NOMO-1 treated with DMSO at 0.1 percent for 48 hours (cell line): Measurements from ENCODE around the gene GRIK5.

Experiments used
- DNase-seq: peaks from one replicate; lab custom pipeline; 2025; ENCODE audit not compliant: unreplicated experiment; lab: John Stamatoyannopoulos, UW

GRIK5 gene

GRCh38 chr19:42095142-42095813, 25.3 kb upstream of the GRIK5 start:
- no peak for DNase-seq

GRCh38 chr19:42093926-42094325, 23.9 kb upstream of the GRIK5 start:
- no peak for DNase-seq

GRCh38 chr19:42093505-42093904, 23.5 kb upstream of the GRIK5 start:
- no peak for DNase-seq

GRCh38 chr19:42092350-42092749, 22.3 kb upstream of the GRIK5 start:
- no peak for DNase-seq

- no peak for DNase-seq
Measured at GRCh38 chr19:42091742-42092141, 21.7 kb upstream of the GRIK5 start.

GRCh38 chr19:42091300-42091699, 21.3 kb upstream of the GRIK5 start:
- no peak for DNase-seq

GRCh38 chr19:42090672-42091071, 20.7 kb upstream of the GRIK5 start:
- DNase-seq: no peak

- DNase-seq: no peak
Measured at GRCh38 chr19:42089772-42090171, 19.8 kb upstream of the GRIK5 start.

- DNase-seq: no peak
Measured at GRCh38 chr19:42089191-42089750, 19.3 kb upstream of the GRIK5 start.

GRCh38 chr19:42088471-42089190, 18.6 kb upstream of the GRIK5 start:
- DNase-seq: no peak

GRCh38 chr19:42086770-42087550, 17.0 kb upstream of the GRIK5 start:
- DNase-seq: no peak

GRCh38 chr19:42086188-42086736, 16.3 kb upstream of the GRIK5 start:
- DNase-seq: no peak

GRCh38 chr19:42083537-42083936, 13.5 kb upstream of the GRIK5 start:
- no peak for DNase-seq

- no peak for DNase-seq
Measured at GRCh38 chr19:42081584-42082203, 11.7 kb upstream of the GRIK5 start.

GRCh38 chr19:42080764-42081375, 10.9 kb upstream of the GRIK5 start:
- DNase-seq: no peak

- no peak for DNase-seq
Measured at GRCh38 chr19:42079886-42080763, 10.1 kb upstream of the GRIK5 start.

- no peak for DNase-seq
Measured at GRCh38 chr19:42079276-42079669, 9.3 kb upstream of the GRIK5 start.

GRCh38 chr19:42078538-42079275, 8.7 kb upstream of the GRIK5 start:
- no peak for DNase-seq

GRCh38 chr19:42078058-42078457, 8.1 kb upstream of the GRIK5 start:
- DNase-seq: no peak
